UCSD-AML1 (cell line): ENCODE measurements around the gene GABARAP.

Experiments used
- DNase-seq: peaks from one replicate; lab custom pipeline; 2025; ENCODE audit not compliant: unreplicated experiment; lab: John Stamatoyannopoulos, UW

GABARAP gene

GRCh38 chr17:7223375-7223774, 18.9 kb downstream of the GABARAP start:
- DNase-seq = no peak

GRCh38 chr17:7222972-7223292, 19.3 kb downstream of the GABARAP start:
- no peak for DNase-seq

- DNase-seq = no peak
Observed at GRCh38 chr17:7222093-7222971, 19.9 kb downstream of the GABARAP start.

GRCh38 chr17:7221278-7222092, 20.8 kb downstream of the GABARAP start:
- DNase-seq = no peak

- peak; percentile 70 for DNase-seq
Observed at GRCh38 chr17:7220593-7221277, 21.5 kb downstream of the GABARAP start.

- peak; percentile 82 for DNase-seq
Observed at GRCh38 chr17:7219812-7220592, 22.2 kb downstream of the GABARAP start, which contains the start of the genes ACADVL and DLG4. Gene ACADVL (plus strand): TSS chr17:7219938. CDS start chr17:7219985, 47 bp downstream. Gene DLG4 (minus strand): TSS chr17:7219836.

GRCh38 chr17:7219229-7219811, 22.9 kb downstream of the GABARAP start:
- no peak for DNase-seq

GRCh38 chr17:7218758-7219157, 23.5 kb downstream of the GABARAP start:
- DNase-seq = no peak

- DNase-seq = no peak
Observed at GRCh38 chr17:7218166-7218565, 24.1 kb downstream of the GABARAP start.

- DNase-seq = peak; percentile 65
Observed at GRCh38 chr17:7217113-7217987, 24.9 kb downstream of the GABARAP start.

GRCh38 chr17:7216242-7217112, 25.8 kb downstream of the GABARAP start:
- no peak for DNase-seq

GRCh38 chr17:7215652-7216180, 26.5 kb downstream of the GABARAP start:
- no peak for DNase-seq

GRCh38 chr17:7215136-7215638, 27.1 kb downstream of the GABARAP start:
- no peak for DNase-seq

GRCh38 chr17:7214300-7215135, 27.7 kb downstream of the GABARAP start:
- peak; percentile 98 for DNase-seq

- peak; percentile 79 for DNase-seq
Observed at GRCh38 chr17:7213895-7214299, 28.4 kb downstream of the GABARAP start.

- DNase-seq = no peak
Observed at GRCh38 chr17:7211491-7212273, 30.6 kb downstream of the GABARAP start.
